Neural cell (in vitro differentiated cells): ENCODE measurements around the gene BGN.

Source experiments
- MXI1 ChIP-seq: fragments of 450-650 bp; conservative IDR thresholded peaks from 2 replicates; pipeline ENCODE4 v1.6.1; 2014; ENCODE audit warnings: antibody characterized with exemption, mild to moderate bottlenecking; ENCODE audit not compliant: poor library complexity, severe bottlenecking
- RAD21 ChIP-seq: fragments of 450-650 bp; conservative IDR thresholded peaks from 2 replicates; pipeline ENCODE4 v1.6.1; 2014; ENCODE audit warnings: antibody characterized with exemption, mild to moderate bottlenecking, moderate library complexity
- TF ChIP-seq, protein P1 (sequence below): fragments of 450-650 bp; IDR thresholded peaks from 2 replicates; pipeline ENCODE4 v1.5.1; 2014; ENCODE audit warnings: antibody characterized with exemption, mild to moderate bottlenecking, moderate library complexity; ENCODE audit not compliant: poor library complexity, severe bottlenecking

DNA sequence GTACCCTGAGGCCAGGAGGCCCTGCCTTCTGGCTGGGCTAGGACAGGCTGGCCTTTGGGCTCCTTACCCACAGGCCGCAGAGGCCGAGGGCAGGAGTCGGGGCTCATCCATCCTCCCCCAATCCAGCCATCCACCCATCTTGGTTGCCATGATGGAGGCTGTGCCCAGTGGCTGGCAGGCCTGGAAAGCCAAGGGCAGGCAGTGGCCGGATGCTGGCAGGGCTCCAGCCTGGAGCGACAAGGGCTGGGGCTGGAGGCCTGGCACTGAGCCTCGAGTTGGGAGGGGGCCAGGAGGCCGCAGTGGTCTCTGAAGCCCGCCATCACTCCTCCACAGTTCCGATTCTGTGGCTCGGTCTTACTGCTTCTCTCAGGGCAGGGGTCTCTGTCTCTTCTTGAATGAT, 8.6 kb upstream of the BGN start:
- TF ChIP-seq, protein P1, sequence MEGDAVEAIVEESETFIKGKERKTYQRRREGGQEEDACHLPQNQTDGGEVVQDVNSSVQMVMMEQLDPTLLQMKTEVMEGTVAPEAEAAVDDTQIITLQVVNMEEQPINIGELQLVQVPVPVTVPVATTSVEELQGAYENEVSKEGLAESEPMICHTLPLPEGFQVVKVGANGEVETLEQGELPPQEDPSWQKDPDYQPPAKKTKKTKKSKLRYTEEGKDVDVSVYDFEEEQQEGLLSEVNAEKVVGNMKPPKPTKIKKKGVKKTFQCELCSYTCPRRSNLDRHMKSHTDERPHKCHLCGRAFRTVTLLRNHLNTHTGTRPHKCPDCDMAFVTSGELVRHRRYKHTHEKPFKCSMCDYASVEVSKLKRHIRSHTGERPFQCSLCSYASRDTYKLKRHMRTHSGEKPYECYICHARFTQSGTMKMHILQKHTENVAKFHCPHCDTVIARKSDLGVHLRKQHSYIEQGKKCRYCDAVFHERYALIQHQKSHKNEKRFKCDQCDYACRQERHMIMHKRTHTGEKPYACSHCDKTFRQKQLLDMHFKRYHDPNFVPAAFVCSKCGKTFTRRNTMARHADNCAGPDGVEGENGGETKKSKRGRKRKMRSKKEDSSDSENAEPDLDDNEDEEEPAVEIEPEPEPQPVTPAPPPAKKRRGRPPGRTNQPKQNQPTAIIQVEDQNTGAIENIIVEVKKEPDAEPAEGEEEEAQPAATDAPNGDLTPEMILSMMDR: no peak
- no peak for TF ChIP-seq RAD21
- no peak for TF ChIP-seq MXI1
